A673 (cell line): ENCODE results near the gene LRRC51. TPM values are rescaled to one million over a fixed set of nuclear protein-coding genes. Genes with fewer than 3 reads are reported as not detected.

Experiments used
- BruUV-seq: library from RNA; stranded (reverse); fragments of 400-500 nt; replicated peaks from 2 replicates; lab custom pipeline; 2021; lab: Mats Ljungman, UMichigan
- CTCF ChIA-PET: fragments of 300-600 bp; sonication (Branson Sonifier 250); formaldehyde crosslinking; loops from one replicate; lab custom pipeline; 2022; ENCODE audit warnings: antibody characterized with exemption; lab: Charles Lee
- POLR2A ChIA-PET: fragments of 300-600 bp; sonication (Branson Sonifier 250); formaldehyde crosslinking; loops from one replicate; lab custom pipeline; 2022; ENCODE audit warnings: antibody characterized with exemption; ENCODE audit not compliant: low non-redundant PET; lab: Charles Lee
- DNase-seq: peaks from one replicate; pipeline ENCODE4 v3.0.0-alpha.2; 2015; ENCODE audit warnings: low spot score
- H3K27ac ChIP-seq: fragments of 200-600 bp; sonication (generic); 2 replicates; pipeline ENCODE4 v1.5.1; 2016; ENCODE audit warnings: mixed run types, low read depth, mild to moderate bottlenecking, mixed read lengths, antibody characterized with exemption, low read length; ENCODE audit not compliant: poor library complexity, severe bottlenecking
- H3K27me3 ChIP-seq: fragments of 200-600 bp; sonication (generic); replicated peaks from 2 replicates; pipeline ENCODE4 v1.6.1; 2017; ENCODE audit warnings: mixed run types, low read depth, mild to moderate bottlenecking, mixed read lengths, antibody characterized with exemption, low read length; ENCODE audit not compliant: insufficient read depth, poor library complexity
- H3K36me3 ChIP-seq: fragments of 200-600 bp; sonication (generic); 2 replicates; pipeline ENCODE4 v1.6.1; 2016; ENCODE audit warnings: mixed run types, mild to moderate bottlenecking, mixed read lengths, antibody characterized with exemption, low read length; ENCODE audit not compliant: insufficient read depth, poor library complexity, severe bottlenecking
- H3K4me1 ChIP-seq: fragments of 200-600 bp; sonication (generic); 2 replicates; pipeline ENCODE4 v1.6.1; 2017; ENCODE audit warnings: mixed run types, mild to moderate bottlenecking, mixed read lengths, antibody characterized with exemption, low read length; ENCODE audit not compliant: insufficient read depth, poor library complexity, severe bottlenecking
- H3K4me3 ChIP-seq: fragments of 200-600 bp; sonication (generic); 2 replicates; pipeline ENCODE4 v1.5.1; 2016; ENCODE audit warnings: low read depth, mixed run types, mild to moderate bottlenecking, mixed read lengths, low read length; ENCODE audit not compliant: poor library complexity, severe bottlenecking
- H3K9me3 ChIP-seq: fragments of 200-600 bp; sonication (generic); 2 replicates; pipeline ENCODE4 v1.6.1; 2016; ENCODE audit warnings: mixed run types, low read depth, mild to moderate bottlenecking, mixed read lengths, antibody characterized with exemption, low read length; ENCODE audit not compliant: poor library complexity, severe bottlenecking
- CTCF ChIP-seq: fragments of 300-800, 200-600 bp; sonication (generic); conservative IDR thresholded peaks from 2 replicates; pipeline ENCODE4 v1.5.1; 2017; ENCODE audit warnings: low read depth, mild to moderate bottlenecking, antibody characterized with exemption, low read length, moderate library complexity, mixed read lengths
- EZH2 ChIP-seq: fragments of 200-600 bp; sonication (generic); IDR thresholded peaks from 2 replicates; pipeline ENCODE4 v1.6.1; 2017; ENCODE audit warnings: borderline replicate concordance, low read depth, mild to moderate bottlenecking, mixed read lengths, antibody characterized with exemption, low read length; ENCODE audit not compliant: poor library complexity, severe bottlenecking
- intact Hi-C: fragments of 100-400 bp; cut with micrococcal nuclease; formaldehyde crosslinking; loops from one replicate; pipeline ENCODE4 v1.10.0; 2022; ENCODE audit not compliant: unreplicated experiment
- total RNA-seq: library from RNA; stranded (reverse); gene quantifications from 2 replicates; pipeline ENCODE4 v1.2.3, GENCODE V29; 2021

Gene LRRC51
- total RNA-seq, 1 experiment from 2014 or later: 13.9 TPM

GRCh38 chr11:72075109-72075508 lies 5.5 kb upstream of the LRRC51 start:
- ChIA-PET CTCF (no interaction called here), POLR2A (no interaction called here)
- peak; percentile 58 for DNase-seq
- Histone ChIP-seq H3K27me3 (no peaks in the 10 kb centered on the region), H3K27ac (peak overlapping the region; percentile 57), H3K9me3 (no peaks in the 10 kb centered on the region), H3K4me1 (peaks cover 35% of the 10 kb centered on the region), H3K4me3 (no peak overlapping the region), H3K36me3 (peaks cover 5% of the 10 kb centered on the region)
- intact Hi-C loops: no loop called here
- BruUV-seq: no TSS peak
- no peak for TF ChIP-seq EZH2
- peak; percentile 42 for TF ChIP-seq CTCF

- DNase-seq: no peak
- no peaks in the 10 kb centered on the region for H3K27me3 ChIP-seq
- TF ChIP-seq CTCF (no peak), EZH2 (no peak)
- no peaks in the 10 kb centered on the region for H3K9me3 ChIP-seq
- intact Hi-C loops: no loop called here
- POLR2A ChIA-PET: no interaction called here
- no TSS peak for BruUV-seq
- H3K4me1 ChIP-seq: peaks cover 28% of the 10 kb centered on the region
- peaks cover 5% of the 10 kb centered on the region for H3K36me3 ChIP-seq
- CTCF ChIA-PET: no interaction called here
- peak overlapping the region; percentile 57 for H3K27ac ChIP-seq
- no peak overlapping the region for H3K4me3 ChIP-seq
Measured at GRCh38 chr11:72075756-72076155, 4.9 kb upstream of the LRRC51 start.

- intact Hi-C loops: no loop called here
- Histone ChIP-seq H3K36me3 (peaks cover 5% of the 10 kb centered on the region), H3K4me3 (peak overlapping the region; percentile 72), H3K4me1 (peaks cover 19% of the 10 kb centered on the region), H3K27me3 (no peaks in the 10 kb centered on the region), H3K9me3 (no peaks in the 10 kb centered on the region), H3K27ac (peak overlapping the region; percentile 86)
- no peak for DNase-seq
- BruUV-seq: TSS peak; percentile 49
- POLR2A ChIA-PET: interaction anchor here (0.5 kb wide), 1 partner anchor 164 kb away, joined by 4 read pairs; no protein-coding TSS in a partner anchor
- CTCF ChIA-PET: interaction anchor here (0.5 to 1.1 kb wide), 3 partner anchors 12 to 53 kb away, joined by 3 to 5 read pairs (median 3); no protein-coding TSS in a partner anchor
- TF ChIP-seq EZH2: no peak
- TF ChIP-seq CTCF: no peak
Measured at GRCh38 chr11:72078477-72078876, 2.2 kb upstream of the LRRC51 start.
